ENCODE data around the gene NACC2.

DNA sequence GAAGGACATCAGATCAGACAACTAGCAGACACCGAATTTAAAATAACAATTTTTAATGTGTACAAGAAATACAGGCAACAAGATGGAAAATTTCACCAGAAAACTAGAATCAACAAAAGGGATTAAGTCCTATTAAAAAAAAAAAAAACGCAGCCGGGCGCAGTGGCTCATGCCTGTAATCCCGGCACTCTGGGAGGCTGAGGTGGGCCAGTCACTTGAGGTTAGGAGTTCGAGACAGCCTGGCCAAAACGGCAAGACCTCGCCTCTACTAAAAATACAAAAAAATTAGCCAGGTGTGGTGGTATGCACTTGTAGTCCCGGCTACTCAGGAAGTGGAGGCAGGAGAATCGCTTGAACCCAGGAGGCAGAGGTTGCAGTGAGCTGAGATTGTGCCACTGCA, 69.6 kb downstream of the NACC2 start:
- TF ChIP-seq, protein P1, sequence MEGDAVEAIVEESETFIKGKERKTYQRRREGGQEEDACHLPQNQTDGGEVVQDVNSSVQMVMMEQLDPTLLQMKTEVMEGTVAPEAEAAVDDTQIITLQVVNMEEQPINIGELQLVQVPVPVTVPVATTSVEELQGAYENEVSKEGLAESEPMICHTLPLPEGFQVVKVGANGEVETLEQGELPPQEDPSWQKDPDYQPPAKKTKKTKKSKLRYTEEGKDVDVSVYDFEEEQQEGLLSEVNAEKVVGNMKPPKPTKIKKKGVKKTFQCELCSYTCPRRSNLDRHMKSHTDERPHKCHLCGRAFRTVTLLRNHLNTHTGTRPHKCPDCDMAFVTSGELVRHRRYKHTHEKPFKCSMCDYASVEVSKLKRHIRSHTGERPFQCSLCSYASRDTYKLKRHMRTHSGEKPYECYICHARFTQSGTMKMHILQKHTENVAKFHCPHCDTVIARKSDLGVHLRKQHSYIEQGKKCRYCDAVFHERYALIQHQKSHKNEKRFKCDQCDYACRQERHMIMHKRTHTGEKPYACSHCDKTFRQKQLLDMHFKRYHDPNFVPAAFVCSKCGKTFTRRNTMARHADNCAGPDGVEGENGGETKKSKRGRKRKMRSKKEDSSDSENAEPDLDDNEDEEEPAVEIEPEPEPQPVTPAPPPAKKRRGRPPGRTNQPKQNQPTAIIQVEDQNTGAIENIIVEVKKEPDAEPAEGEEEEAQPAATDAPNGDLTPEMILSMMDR (IDR thresholded peaks at IDR 0.05; ENCODE audit: low read depth, low read length), result no peak
- TF ChIP-seq EZH2phosphoT487 (IDR thresholded peaks at IDR 0.05; ENCODE audit: low read depth), result no peak

Measured in OCI-LY3 (cell line).